Lung (tissue), 12 donors: ENCODE data around the gene MLF1. TPM values are rescaled to one million over a fixed set of nuclear protein-coding genes. Genes with fewer than 3 reads are reported as not detected.

ENCODE experiments used
- ATAC-seq: fragments of 200-7000 bp; cut with Tn5 transposase; one replicate; pipeline ENCODE4 v1.9.1; 2020; ENCODE audit warnings: moderate number of reproducible peaks; ENCODE audit not compliant: insufficient read depth, low FRiP score
- DNase-seq, 3 donors: peaks; one replicate each; pipeline ENCODE4 v3.0.0-alpha.2; 2013 to 2017
- H3K27ac ChIP-seq, 2 donors: one replicate each; pipeline ENCODE4 v1.5.1; 2013; ENCODE audit warnings: mild to moderate bottlenecking in 2 of 2, moderate library complexity in 2 of 2, control low read depth in 1 of 2, inconsistent platforms in 1 of 2, low read depth in 1 of 2, low read length in 1 of 2
- H3K27me3 ChIP-seq, 3 donors: one replicate each; pipeline ENCODE4 v1.5.1; 2013; ENCODE audit warnings: low read length in 2 of 3; ENCODE audit not compliant: control insufficient read depth in 3 of 3, insufficient read depth in 3 of 3
- H3K36me3 ChIP-seq, 4 donors: one replicate each; pipeline ENCODE4 v1.5.1; 2013; ENCODE audit warnings: low read length in 4 of 4, mild to moderate bottlenecking in 1 of 4, moderate library complexity in 1 of 4; ENCODE audit not compliant: control insufficient read depth in 4 of 4, insufficient read depth in 4 of 4
- H3K4me1 ChIP-seq, 5 donors: one replicate each; pipeline ENCODE4 v1.5.1; 2013; ENCODE audit warnings: low read length in 5 of 5, mild to moderate bottlenecking in 2 of 5, moderate library complexity in 1 of 5; ENCODE audit not compliant: control insufficient read depth in 5 of 5, insufficient read depth in 5 of 5
- H3K4me3 ChIP-seq: one replicate; pipeline ENCODE4 v1.5.1; 2013; ENCODE audit warnings: mild to moderate bottlenecking, control low read depth, moderate library complexity
- H3K9ac ChIP-seq, 2 donors: one replicate each; pipeline ENCODE4 v1.5.1; 2013; ENCODE audit warnings: low read length in 2 of 2, control low read depth in 1 of 2; ENCODE audit not compliant: insufficient read depth in 1 of 2
- H3K9me3 ChIP-seq, 4 donors: one replicate each; pipeline ENCODE4 v1.5.1; 2013; ENCODE audit warnings: low read length in 3 of 4, mild to moderate bottlenecking in 1 of 4, moderate library complexity in 1 of 4; ENCODE audit not compliant: control insufficient read depth in 4 of 4, insufficient read depth in 3 of 4
- WGBS, 2 donors: extraction: QIAGEN DNeasy Blood & Tissue Kit; methylation state at CpG; one replicate each; pipeline ENCODE4 v1.1.7; 2013; 5-methylcytosine and 5-hydroxymethylcytosine counted together
- polyA plus RNA-seq, 2 donors: library from polyadenylated mRNA; stranded (reverse); fragments of 200-250 nt; gene quantifications; one replicate each; pipeline ENCODE4 v1.2.1, GENCODE V29; 2013
- total RNA-seq, 2 donors: library from RNA; depleted of rRNA in 1 of 2; stranded (reverse); fragments of >200 nt in 1 of 2; gene quantifications; one replicate each; pipeline ENCODE4 v1.2.1, GENCODE V29; 2014 to 2021
- TF ChIP-seq, protein P1 (sequence below): IDR thresholded peaks from 2 replicates; pipeline ENCODE4 v1.5.1; 2012; ENCODE audit warnings: mild to moderate bottlenecking; ENCODE audit errors: control extremely low read depth, extremely low read depth
- donor health status: control.
- donor health status: control.
- donor health status: Bipolar disorder and iron deficiency.
- donor health status: healthy.
- donor health status: DM: yes; HTN: yes; CAD: no.

MLF1 gene
- total and polyA plus RNA-seq, 4 donors: 12.7 to 35.3 (median 26.0) TPM

DNA sequence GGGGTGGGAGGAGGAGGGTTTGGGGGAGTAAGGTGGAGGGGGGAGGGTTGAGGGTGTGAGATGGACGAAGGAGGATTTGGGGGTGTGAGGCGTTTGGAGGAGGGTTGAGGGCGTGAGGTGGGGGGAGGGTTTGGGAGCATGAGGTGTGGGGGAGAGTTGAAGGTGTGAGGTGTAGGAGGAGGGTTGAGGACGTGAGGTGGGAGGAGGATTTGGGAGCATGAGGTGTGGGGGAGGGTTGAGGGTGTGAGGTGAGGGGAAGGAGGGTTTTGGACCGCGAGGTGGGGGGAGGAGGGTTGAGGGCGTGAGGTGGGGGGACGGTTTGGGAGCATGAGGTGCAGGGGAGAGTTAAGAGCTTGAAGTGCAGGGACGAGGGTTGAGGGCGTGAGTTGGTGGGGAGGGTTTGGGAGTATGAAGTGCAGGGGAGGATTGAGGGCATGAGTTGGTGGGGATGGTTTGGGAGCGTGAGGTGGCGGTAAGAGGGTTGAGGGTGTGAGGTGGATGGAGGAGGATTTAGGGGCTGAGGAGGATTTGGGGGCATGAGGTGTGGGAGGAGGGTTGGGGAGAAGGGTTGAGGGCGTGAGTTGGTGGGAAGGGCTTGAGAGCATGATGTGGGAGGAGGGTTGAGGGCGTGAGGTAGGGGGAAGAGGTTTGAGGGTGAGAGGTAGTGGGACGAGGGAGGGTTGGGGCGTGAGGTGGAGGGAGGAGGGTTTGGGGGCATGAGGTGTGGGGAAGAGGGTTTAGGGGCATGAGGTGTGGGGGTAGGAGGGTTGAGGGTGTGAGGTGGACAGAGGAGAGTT lies 1.2 kb downstream of the MLF1 start:
- H3K36me3 ChIP-seq: no peaks in the 10 kb centered on the region
- peaks cover 0 to 2% (median 0%) of the 10 kb centered on the region in 3 donors for H3K27me3 ChIP-seq
- H3K4me3 ChIP-seq: no peak overlapping the region
- DNase-seq (peak in 2 of 3 donors; percentile 10 to 22), ATAC-seq (no peak)
- WGBS, 2 donors: 80 to 91% methylated on average over 15 of the region's 16 CpGs
- H3K9me3 ChIP-seq: no peaks in the 10 kb centered on the region
- H3K9ac ChIP-seq: peak overlapping the region in 1 of 2 donors; percentile 99
- TF ChIP-seq, protein P1, sequence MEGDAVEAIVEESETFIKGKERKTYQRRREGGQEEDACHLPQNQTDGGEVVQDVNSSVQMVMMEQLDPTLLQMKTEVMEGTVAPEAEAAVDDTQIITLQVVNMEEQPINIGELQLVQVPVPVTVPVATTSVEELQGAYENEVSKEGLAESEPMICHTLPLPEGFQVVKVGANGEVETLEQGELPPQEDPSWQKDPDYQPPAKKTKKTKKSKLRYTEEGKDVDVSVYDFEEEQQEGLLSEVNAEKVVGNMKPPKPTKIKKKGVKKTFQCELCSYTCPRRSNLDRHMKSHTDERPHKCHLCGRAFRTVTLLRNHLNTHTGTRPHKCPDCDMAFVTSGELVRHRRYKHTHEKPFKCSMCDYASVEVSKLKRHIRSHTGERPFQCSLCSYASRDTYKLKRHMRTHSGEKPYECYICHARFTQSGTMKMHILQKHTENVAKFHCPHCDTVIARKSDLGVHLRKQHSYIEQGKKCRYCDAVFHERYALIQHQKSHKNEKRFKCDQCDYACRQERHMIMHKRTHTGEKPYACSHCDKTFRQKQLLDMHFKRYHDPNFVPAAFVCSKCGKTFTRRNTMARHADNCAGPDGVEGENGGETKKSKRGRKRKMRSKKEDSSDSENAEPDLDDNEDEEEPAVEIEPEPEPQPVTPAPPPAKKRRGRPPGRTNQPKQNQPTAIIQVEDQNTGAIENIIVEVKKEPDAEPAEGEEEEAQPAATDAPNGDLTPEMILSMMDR: no peak
- peaks cover 0 to 12% (median 5%) of the 10 kb centered on the region in 5 donors for H3K4me1 ChIP-seq
- peak overlapping the region in 1 of 2 donors; percentile 79 for H3K27ac ChIP-seq

DNA sequence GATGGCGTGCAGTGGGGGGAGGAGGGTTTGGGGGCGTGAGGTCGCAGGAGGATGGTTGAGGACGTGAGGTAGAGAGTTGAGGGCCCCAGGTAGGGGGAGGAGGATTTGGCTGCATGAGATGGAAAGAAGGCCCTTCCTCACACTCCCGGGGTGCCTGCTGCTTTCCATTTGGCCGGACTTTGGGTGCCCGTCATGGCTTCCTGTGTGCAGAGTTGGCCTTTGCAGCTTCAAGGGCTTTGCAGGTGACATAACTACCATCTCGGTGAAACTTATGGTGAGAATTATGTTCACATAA lies 1.7 kb downstream of the MLF1 start:
- 74 to 76% methylated on average over 8 of the region's 8 CpGs for WGBS, 2 donors
- H3K9ac ChIP-seq: no peak overlapping the region

DNA sequence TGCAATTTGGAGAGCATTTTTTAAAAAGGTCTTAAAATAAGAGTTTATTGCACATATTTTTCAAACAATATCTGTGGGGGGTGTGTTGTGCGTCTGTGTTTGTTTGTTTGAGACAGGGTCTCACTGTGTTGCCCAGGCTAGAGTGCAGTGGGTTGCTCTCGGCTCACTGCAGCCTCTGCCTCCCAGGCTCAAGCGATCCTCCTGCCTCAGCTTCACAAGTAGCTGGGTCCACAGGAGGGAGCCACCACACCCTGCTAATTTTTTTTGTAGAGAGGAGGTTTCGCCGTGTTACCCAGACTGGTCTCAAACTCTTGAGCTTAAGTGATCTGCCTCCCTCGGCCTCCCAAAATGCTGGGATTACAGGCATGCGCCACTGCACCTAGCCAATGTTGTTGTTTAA lies 2.7 kb downstream of the MLF1 start:
- ATAC-seq (no peak), DNase-seq (peak in 1 of 3 donors; percentile 4)
- Histone ChIP-seq H3K9me3 (no peaks in the 10 kb centered on the region), H3K4me3 (no peak overlapping the region), H3K4me1 (peaks cover 0 to 12% (median 5%) of the 10 kb centered on the region in 5 donors), H3K9ac (no peak overlapping the region), H3K36me3 (no peaks in the 10 kb centered on the region), H3K27ac (no peak overlapping the region), H3K27me3 (no peaks in the 10 kb centered on the region)
- TF ChIP-seq, protein P1: no peak
- 76 to 85% methylated on average over 7 of the region's 7 CpGs for WGBS, 2 donors

More for the DNA sequence above, 1.7 kb downstream of the MLF1 start:
- H3K9me3 ChIP-seq: no peaks in the 10 kb centered on the region
- DNase-seq: no peak
- TF ChIP-seq, protein P1: no peak
- H3K4me1 ChIP-seq: peaks cover 0 to 12% (median 5%) of the 10 kb centered on the region in 5 donors
- no peak overlapping the region for H3K4me3 ChIP-seq
- H3K36me3 ChIP-seq: no peaks in the 10 kb centered on the region
- peaks cover 0 to 2% (median 0%) of the 10 kb centered on the region in 3 donors for H3K27me3 ChIP-seq
- H3K27ac ChIP-seq: peak overlapping the region in 1 of 2 donors; percentile 79
- no peak for ATAC-seq
